GM12864 (cell line): Measurements from ENCODE around the gene ACTA2.

Source experiments
- DNase-seq: peaks from one replicate; pipeline ENCODE4 v3.0.0-alpha.2; 2011; ENCODE audit warnings: low read depth
- H3K4me3 ChIP-seq: 2 replicates; pipeline ENCODE4 v1.5.1; 2011; ENCODE audit warnings: mild to moderate bottlenecking, low read depth, low read length, control low read depth
- TF ChIP-seq, protein P1 (sequence below): IDR thresholded peaks from 2 replicates; pipeline ENCODE4 v1.5.1; 2011; ENCODE audit warnings: low read depth, mild to moderate bottlenecking, moderate library complexity, low read length, control low read depth, inconsistent platforms; ENCODE audit errors: missing control alignments

Gene ACTA2

GRCh38 chr10:88964869-88965415 lies 12.4 kb upstream of the ACTA2 start:
- TF ChIP-seq, protein P1, sequence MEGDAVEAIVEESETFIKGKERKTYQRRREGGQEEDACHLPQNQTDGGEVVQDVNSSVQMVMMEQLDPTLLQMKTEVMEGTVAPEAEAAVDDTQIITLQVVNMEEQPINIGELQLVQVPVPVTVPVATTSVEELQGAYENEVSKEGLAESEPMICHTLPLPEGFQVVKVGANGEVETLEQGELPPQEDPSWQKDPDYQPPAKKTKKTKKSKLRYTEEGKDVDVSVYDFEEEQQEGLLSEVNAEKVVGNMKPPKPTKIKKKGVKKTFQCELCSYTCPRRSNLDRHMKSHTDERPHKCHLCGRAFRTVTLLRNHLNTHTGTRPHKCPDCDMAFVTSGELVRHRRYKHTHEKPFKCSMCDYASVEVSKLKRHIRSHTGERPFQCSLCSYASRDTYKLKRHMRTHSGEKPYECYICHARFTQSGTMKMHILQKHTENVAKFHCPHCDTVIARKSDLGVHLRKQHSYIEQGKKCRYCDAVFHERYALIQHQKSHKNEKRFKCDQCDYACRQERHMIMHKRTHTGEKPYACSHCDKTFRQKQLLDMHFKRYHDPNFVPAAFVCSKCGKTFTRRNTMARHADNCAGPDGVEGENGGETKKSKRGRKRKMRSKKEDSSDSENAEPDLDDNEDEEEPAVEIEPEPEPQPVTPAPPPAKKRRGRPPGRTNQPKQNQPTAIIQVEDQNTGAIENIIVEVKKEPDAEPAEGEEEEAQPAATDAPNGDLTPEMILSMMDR: no peak
- H3K4me3 ChIP-seq: no peak overlapping the region
- no peak for DNase-seq

DNA sequence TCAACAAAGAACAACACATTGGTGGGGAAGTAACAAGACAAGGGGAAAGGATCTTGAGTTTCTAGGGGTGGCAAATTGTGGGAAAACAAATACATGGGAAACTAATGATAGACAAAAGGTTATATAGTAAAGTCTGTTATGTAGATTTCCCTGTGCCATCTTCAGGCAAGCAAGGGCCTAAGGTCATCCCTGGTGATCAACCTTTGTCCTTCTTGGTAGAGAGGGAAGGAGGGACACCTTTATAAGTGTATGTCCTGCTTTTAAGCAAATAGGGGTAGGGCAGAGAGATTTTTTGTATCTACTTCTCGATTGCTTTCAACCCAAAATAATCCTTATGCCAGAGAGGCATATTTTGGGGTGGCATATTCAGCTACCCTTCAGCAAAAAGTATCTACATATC lies 11.8 kb upstream of the ACTA2 start:
- TF ChIP-seq, protein P1: no peak
- DNase-seq: no peak
- H3K4me3 ChIP-seq: no peak overlapping the region

DNA sequence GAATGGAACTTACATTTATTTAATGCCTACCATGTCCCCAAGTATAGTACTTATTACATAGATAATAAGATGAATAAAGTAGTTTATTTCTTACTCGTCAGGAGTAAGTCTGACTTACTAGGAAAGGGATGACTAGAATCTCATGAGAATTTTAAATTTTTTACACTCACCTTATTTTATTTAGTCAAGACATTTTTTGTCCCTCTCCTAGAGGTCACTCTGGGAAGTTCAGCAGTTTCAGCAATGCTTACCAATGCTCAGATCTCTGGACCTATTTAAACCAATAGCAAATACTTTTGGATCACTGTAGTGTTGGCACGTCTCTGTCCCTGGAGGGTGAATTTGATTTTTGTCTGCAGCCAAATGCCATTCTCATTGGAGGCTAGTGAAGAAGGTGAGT lies 10.7 kb upstream of the ACTA2 start:
- TF ChIP-seq, protein P1: no peak
- DNase-seq: no peak
- no peak overlapping the region for H3K4me3 ChIP-seq

GRCh38 chr10:88962336-88962735 lies 9.8 kb upstream of the ACTA2 start:
- TF ChIP-seq, protein P1: no peak
- H3K4me3 ChIP-seq: no peak overlapping the region
- DNase-seq: no peak

DNA sequence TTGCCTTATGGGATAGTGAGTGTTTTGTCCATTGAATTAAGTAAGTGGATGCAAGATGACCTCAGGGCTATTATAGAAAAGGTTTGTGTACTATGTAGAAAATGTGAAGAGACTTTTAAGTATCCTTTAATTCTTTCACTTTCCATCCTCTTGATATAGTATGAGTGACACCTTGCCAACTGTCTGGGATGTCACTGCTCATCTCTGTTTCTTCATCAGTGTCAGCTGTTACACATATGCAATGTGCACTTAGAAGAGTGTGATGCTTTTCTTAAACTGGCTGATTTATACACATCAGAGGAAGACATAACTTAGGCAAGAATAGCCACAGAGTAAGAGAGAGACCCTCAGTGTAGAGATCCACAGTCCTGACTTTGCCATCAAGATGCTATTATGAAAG lies 8.7 kb upstream of the ACTA2 start:
- DNase-seq: no peak
- TF ChIP-seq, protein P1: no peak
- H3K4me3 ChIP-seq: no peak overlapping the region

- DNase-seq: no peak
- H3K4me3 ChIP-seq: no peak overlapping the region
- TF ChIP-seq, protein P1: no peak
These were observed 8.2 kb upstream of the ACTA2 start for GRCh38 chr10:88960802-88961201.

DNA sequence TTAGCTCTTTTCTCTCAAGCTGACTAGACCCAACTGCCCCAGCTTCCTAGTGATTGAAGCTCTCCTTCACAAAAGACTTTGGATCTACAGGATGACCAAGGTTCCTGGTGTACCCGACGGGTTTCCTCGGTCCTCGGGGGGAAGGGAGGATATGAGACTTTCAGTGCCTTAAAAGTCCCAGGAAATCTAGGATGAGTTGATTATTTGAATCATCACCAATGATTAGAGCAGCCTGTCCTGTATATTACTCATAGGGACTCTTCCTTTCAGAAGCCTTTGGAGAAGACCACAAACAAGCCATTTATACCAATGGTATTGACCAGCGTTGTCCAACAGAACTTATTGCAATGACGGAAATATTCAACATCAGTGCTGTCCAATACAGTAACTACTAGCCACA lies 6.1 kb upstream of the ACTA2 start:
- TF ChIP-seq, protein P1: no peak
- no peak for DNase-seq
- H3K4me3 ChIP-seq: no peak overlapping the region
